ENCODE measurements around the gene PHLPP1.

GRCh38 chr18:62802523-62802922, 87.2 kb downstream of the PHLPP1 start:
- TF ChIP-seq POLR2A (IDR thresholded peaks at IDR 0.05; ENCODE audit: low read depth, low read length) (no peak), USF2 (IDR thresholded peaks at IDR 0.05; ENCODE audit: low read depth, low read length) (no peak), CTCF (conservative IDR thresholded peaks at IDR 0.05; ENCODE audit: low read depth, low read length) (no peak), MXI1 (IDR thresholded peaks at IDR 0.05; ENCODE audit: borderline replicate concordance, low read depth, low read length) (no peak), CHD1 (IDR thresholded peaks at IDR 0.05; ENCODE audit: low read depth, low read length) (no peak), MAFK (IDR thresholded peaks at IDR 0.05; ENCODE audit: low read depth, low read length) (no peak), RAD21 (IDR thresholded peaks at IDR 0.05; ENCODE audit: low read length) (no peak), ELK1 (IDR thresholded peaks at IDR 0.05; ENCODE audit: borderline replicate concordance, low read depth, low read length) (no peak), BHLHE40 (IDR thresholded peaks at IDR 0.05; ENCODE audit: low read depth, low read length) (no peak), MAZ (IDR thresholded peaks at IDR 0.05; ENCODE audit: borderline replicate concordance, low read depth, low read length) (no peak)

Measured in IMR-90 (cell line).